ENCODE results near the gene RRP8. TPM values are rescaled to one million over a fixed set of nuclear protein-coding genes. Genes with fewer than 3 reads are reported as not detected.
A peak's percentile ranks its signal among the peaks of the same experiment; 100 is the strongest.

The RRP8 gene
- total and polyA plus RNA-seq, 9 of the 15 experiments (the other 6 are each of a cell fraction or from before 2014, with no cell fraction given) = 5.7 to 47.3 (median 32.6) TPM

DNA sequence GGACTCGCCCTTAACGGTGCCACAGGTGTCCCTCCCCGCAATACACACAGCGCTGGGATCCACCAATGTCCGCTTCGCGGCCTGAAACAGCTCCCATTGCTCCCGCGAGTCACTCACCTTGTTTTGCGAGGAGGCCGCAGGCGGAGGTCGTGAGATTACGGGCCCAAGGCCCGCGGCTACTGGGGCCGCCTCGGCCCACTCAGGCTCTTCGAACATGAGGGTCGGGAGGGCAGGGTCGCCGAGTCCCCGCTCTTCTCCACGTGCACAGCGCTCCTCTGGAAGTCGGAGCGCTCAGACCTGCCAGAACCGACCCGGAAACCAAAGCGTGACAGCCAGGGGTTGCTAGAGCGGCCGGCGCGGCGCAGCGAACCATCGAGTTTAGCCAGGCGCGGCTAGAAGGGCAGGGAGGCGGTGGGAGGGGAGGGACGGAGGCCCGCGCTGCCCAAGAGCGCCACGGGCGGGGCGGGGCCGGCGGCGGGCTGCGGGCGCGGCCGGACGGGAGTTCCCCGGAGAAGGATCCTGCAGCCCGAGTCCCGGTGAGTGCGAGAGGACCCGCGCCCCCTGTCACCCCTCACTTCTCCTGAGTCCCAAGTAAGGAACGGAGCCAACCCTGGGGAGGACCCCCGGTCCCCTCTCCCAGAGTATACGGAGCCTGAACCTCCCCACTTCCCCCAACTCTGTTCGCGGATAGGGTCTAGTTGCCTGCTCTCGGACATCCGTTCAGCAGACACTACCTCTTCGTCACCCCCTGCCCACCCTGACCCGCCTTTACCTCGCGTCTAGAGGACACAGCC is at the start of gene RRP8, which contains the start of gene ILK (continued):
- TF ChIP-seq, protein P1, sequence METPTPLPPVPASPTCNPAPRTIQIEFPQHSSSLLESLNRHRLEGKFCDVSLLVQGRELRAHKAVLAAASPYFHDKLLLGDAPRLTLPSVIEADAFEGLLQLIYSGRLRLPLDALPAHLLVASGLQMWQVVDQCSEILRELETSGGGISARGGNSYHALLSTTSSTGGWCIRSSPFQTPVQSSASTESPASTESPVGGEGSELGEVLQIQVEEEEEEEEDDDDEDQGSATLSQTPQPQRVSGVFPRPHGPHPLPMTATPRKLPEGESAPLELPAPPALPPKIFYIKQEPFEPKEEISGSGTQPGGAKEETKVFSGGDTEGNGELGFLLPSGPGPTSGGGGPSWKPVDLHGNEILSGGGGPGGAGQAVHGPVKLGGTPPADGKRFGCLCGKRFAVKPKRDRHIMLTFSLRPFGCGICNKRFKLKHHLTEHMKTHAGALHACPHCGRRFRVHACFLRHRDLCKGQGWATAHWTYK (CRISPR knock-in tag; IDR thresholded peaks at IDR 0.05) = 0 out of 2 replicates have a peak, but pooled peaks have one; percentile 9
- TF ChIP-seq, protein P2, sequence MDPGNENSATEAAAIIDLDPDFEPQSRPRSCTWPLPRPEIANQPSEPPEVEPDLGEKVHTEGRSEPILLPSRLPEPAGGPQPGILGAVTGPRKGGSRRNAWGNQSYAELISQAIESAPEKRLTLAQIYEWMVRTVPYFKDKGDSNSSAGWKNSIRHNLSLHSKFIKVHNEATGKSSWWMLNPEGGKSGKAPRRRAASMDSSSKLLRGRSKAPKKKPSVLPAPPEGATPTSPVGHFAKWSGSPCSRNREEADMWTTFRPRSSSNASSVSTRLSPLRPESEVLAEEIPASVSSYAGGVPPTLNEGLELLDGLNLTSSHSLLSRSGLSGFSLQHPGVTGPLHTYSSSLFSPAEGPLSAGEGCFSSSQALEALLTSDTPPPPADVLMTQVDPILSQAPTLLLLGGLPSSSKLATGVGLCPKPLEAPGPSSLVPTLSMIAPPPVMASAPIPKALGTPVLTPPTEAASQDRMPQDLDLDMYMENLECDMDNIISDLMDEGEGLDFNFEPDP (CRISPR knock-in tag; IDR thresholded peaks at IDR 0.05) = no peak
- TF ChIP-seq NRF1 (conservative IDR thresholded peaks at IDR 0.05 in 1 of 2, IDR thresholded peaks at IDR 0.05 in 1 of 2) = peak; percentile 75 to 77
- TF ChIP-seq FOXK2 (conservative IDR thresholded peaks at IDR 0.05 in 1 of 2, IDR thresholded peaks at IDR 0.05 in 1 of 2; ENCODE audit: low read depth in 2 of 2) = peak in 1 of 2 experiments; percentile 31; a peak in 1 of 4 replicates
- 0 out of 2 replicates have a peak, but pooled peaks have one; percentile 21 for TF ChIP-seq DIDO1 (tag; IDR thresholded peaks at IDR 0.05; ENCODE audit: low read depth)
- TF ChIP-seq ZNF436 (CRISPR knock-in tag; IDR thresholded peaks at IDR 0.05) = no peak
- TF ChIP-seq RBFOX2 (IDR thresholded peaks at IDR 0.05; ENCODE audit: low read depth, low read length) = peak; percentile 87
- TF ChIP-seq ZNF766 (CRISPR knock-in tag; conservative IDR thresholded peaks at IDR 0.05) = 0 out of 2 replicates have a peak, but pooled peaks have one; percentile 24
- TF ChIP-seq SP1 (CRISPR knock-in tag; IDR thresholded peaks at IDR 0.05) = peak; percentile 50
- no peak for TF ChIP-seq ZNF146 (CRISPR knock-in tag; IDR thresholded peaks at IDR 0.05; ENCODE audit: unreplicated experiment)
- 0 out of 2 replicates have a peak, but pooled peaks have one; percentile 63 for TF ChIP-seq TARDBP (IDR thresholded peaks at IDR 0.05)
- TF ChIP-seq PCBP2 (IDR thresholded peaks at IDR 0.05; ENCODE audit: low read depth, low read length, poor library complexity, severe bottlenecking) = no peak
- TF ChIP-seq TFAM (CRISPR knock-in tag; conservative IDR thresholded peaks at IDR 0.05) = no peak
- TF ChIP-seq, protein P3, sequence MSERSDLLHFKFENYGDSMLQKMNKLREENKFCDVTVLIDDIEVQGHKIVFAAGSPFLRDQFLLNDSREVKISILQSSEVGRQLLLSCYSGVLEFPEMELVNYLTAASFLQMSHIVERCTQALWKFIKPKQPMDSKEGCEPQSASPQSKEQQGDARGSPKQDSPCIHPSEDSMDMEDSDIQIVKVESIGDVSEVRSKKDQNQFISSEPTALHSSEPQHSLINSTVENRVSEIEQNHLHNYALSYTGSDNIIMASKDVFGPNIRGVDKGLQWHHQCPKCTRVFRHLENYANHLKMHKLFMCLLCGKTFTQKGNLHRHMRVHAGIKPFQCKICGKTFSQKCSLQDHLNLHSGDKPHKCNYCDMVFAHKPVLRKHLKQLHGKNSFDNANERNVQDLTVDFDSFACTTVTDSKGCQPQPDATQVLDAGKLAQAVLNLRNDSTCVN (CRISPR knock-in tag; IDR thresholded peaks at IDR 0.05) = 0 out of 2 replicates have a peak, but pooled peaks have one; percentile 64
- TF ChIP-seq KDM2B (CRISPR knock-in tag; IDR thresholded peaks at IDR 0.05) = peak; percentile 85; the same call in 1 of the 2 replicates
- TF ChIP-seq, protein P4, sequence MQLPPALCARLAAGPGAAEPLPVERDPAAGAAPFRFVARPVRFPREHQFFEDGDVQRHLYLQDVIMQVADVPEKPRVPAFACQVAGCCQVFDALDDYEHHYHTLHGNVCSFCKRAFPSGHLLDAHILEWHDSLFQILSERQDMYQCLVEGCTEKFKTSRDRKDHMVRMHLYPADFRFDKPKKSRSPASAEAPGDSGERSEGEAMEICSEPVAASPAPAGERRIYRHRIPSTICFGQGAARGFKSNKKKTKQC (CRISPR knock-in tag; IDR thresholded peaks at IDR 0.05) = peak; percentile 46
- TF ChIP-seq, protein P5, sequence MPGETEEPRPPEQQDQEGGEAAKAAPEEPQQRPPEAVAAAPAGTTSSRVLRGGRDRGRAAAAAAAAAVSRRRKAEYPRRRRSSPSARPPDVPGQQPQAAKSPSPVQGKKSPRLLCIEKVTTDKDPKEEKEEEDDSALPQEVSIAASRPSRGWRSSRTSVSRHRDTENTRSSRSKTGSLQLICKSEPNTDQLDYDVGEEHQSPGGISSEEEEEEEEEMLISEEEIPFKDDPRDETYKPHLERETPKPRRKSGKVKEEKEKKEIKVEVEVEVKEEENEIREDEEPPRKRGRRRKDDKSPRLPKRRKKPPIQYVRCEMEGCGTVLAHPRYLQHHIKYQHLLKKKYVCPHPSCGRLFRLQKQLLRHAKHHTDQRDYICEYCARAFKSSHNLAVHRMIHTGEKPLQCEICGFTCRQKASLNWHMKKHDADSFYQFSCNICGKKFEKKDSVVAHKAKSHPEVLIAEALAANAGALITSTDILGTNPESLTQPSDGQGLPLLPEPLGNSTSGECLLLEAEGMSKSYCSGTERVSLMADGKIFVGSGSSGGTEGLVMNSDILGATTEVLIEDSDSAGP (CRISPR knock-in tag; IDR thresholded peaks at IDR 0.05) = no peak
- TF ChIP-seq, protein P6, sequence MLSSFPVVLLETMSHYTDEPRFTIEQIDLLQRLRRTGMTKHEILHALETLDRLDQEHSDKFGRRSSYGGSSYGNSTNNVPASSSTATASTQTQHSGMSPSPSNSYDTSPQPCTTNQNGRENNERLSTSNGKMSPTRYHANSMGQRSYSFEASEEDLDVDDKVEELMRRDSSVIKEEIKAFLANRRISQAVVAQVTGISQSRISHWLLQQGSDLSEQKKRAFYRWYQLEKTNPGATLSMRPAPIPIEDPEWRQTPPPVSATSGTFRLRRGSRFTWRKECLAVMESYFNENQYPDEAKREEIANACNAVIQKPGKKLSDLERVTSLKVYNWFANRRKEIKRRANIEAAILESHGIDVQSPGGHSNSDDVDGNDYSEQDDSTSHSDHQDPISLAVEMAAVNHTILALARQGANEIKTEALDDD (IDR thresholded peaks at IDR 0.05) = no peak; the same call in 1 of the 2 replicates
- peak; percentile 94 for TF ChIP-seq SNIP1 (IDR thresholded peaks at IDR 0.05; ENCODE audit: low read depth)
- TF ChIP-seq ZNF12 (CRISPR knock-in tag; IDR thresholded peaks at IDR 0.05) = peak; percentile 78

All from K562 (cell line).